ENCODE measurements around the gene DKKL1. TPM values are rescaled to one million over a fixed set of nuclear protein-coding genes. Genes with fewer than 3 reads are reported as not detected.

The DKKL1 gene
- total RNA-seq, 1 experiment from 2014 or later: 1.0 TPM

GRCh38 chr19:49339301-49340068, 24.2 kb upstream of the DKKL1 start:
- no peak overlapping the region for H3K27ac ChIP-seq (ENCODE audit: low read depth, low read length)
- intact Hi-C loops (cut with micrococcal nuclease): no loop called here
- CTCF ChIA-PET: no interaction called here

More at GRCh38 chr19:49339301-49340068, 24.2 kb upstream of the DKKL1 start:
- no peak overlapping the region for H2AFZ ChIP-seq (ENCODE audit: low read depth, low read length, poor library complexity, severe bottlenecking)
- H3K4me2 ChIP-seq (ENCODE audit: low read length): no peak overlapping the region
- peaks cover 0 to 6% of the 10 kb centered on the region in 2 experiments; a peak in 1 of 4 replicates for H3K4me1 ChIP-seq (ENCODE audit: control insufficient read depth in 1 of 2, insufficient read depth in 2 of 2, low read length in 2 of 2)
- peak; percentile 39 for ATAC-seq
- H3K36me3 ChIP-seq (ENCODE audit: control insufficient read depth in 1 of 2, insufficient read depth in 2 of 2, low read length in 2 of 2): peaks cover 11 to 23% of the 10 kb centered on the region in 2 experiments; a peak in 3 of 4 replicates
- H4K20me1 ChIP-seq (ENCODE audit: insufficient read depth): no peaks in the 10 kb centered on the region
- DNase-seq (ENCODE audit: low read depth, low spot score): no peak
- TF ChIP-seq EZH2phosphoT487 (IDR thresholded peaks at IDR 0.05; ENCODE audit: borderline replicate concordance): no peak
- TF ChIP-seq FOSL1 (IDR thresholded peaks at IDR 0.05; ENCODE audit: low read depth): no peak
- TF ChIP-seq EZH2 (IDR thresholded peaks at IDR 0.05): no peak
- TF ChIP-seq SIN3A (IDR thresholded peaks at IDR 0.05; ENCODE audit: low read depth): no peak
- TF ChIP-seq EGR1 (IDR thresholded peaks at IDR 0.05; ENCODE audit: low read depth): no peak
- no peak for TF ChIP-seq POLR2AphosphoS5 (IDR thresholded peaks at IDR 0.05; ENCODE audit: low read depth, low read length)
- no peak for TF ChIP-seq ATF3 (IDR thresholded peaks at IDR 0.05)
- TF ChIP-seq ZBTB33 (IDR thresholded peaks at IDR 0.05; ENCODE audit: extremely low read depth, insufficient replicate concordance, low read length): no peak
- no peak for TF ChIP-seq TCF7L2 (IDR thresholded peaks at IDR 0.05; ENCODE audit: borderline replicate concordance, extremely low read depth, insufficient read depth, insufficient read length)
- TF ChIP-seq JUND (IDR thresholded peaks at IDR 0.05): no peak
- no peak for TF ChIP-seq ZFX (IDR thresholded peaks at IDR 0.05)
- no peak for TF ChIP-seq MAX (IDR thresholded peaks at IDR 0.05)
- no peak for TF ChIP-seq ZNF274 (IDR thresholded peaks at IDR 0.05; ENCODE audit: low read depth, low read length)
- no peak for TF ChIP-seq SP1 (IDR thresholded peaks at IDR 0.05; ENCODE audit: low read depth)
- no peaks in the 10 kb centered on the region for H3K9me3 ChIP-seq (ENCODE audit: control insufficient read depth in 1 of 2, insufficient read depth in 1 of 2, low read depth in 1 of 2, low read length in 2 of 2)
- no peaks in the 10 kb centered on the region for H3K9me2 ChIP-seq (ENCODE audit: insufficient read depth)
- no peaks in the 10 kb centered on the region for H3K79me2 ChIP-seq (ENCODE audit: insufficient read depth, low read length)
- ChIA-PET RAD21 (ENCODE audit: low non-redundant PET in 1 of 2, low total read pairs in 2 of 2, uncharacterized antibody in 2 of 2, unreplicated experiment in 2 of 2) (no interaction called here), POLR2A (no interaction called here)
- no peak overlapping the region for H3K9ac ChIP-seq (ENCODE audit: low read length)
- no peaks in the 10 kb centered on the region for H3K27me3 ChIP-seq (ENCODE audit: insufficient read depth, low read length)
- H3K4me3 ChIP-seq (replicated peaks in 1 of 2; ENCODE audit: low read depth in 1 of 2, low read length in 2 of 2): no peak overlapping the region
- BruUV-seq (replicated peaks): no TSS peak
